Muscle of leg (tissue), 11 donors: Measurements from ENCODE around the gene RNPEPL1. TPM values are rescaled to one million over a fixed set of nuclear protein-coding genes. Genes with fewer than 3 reads are reported as not detected.
"Not testable (repeated sequence)": the region's sequence is repeated elsewhere in the genome, so short reads cannot be mapped to it uniquely, and the experiment has no call there.

Source experiments
- DNase-seq: peaks from one replicate; pipeline ENCODE4 v3.0.0; 2013
- H3K27ac ChIP-seq: one replicate; pipeline ENCODE4 v1.5.1; 2013; ENCODE audit warnings: mild to moderate bottlenecking, low read length, control low read depth
- H3K27me3 ChIP-seq: one replicate; pipeline ENCODE4 v1.6.1; 2013; ENCODE audit warnings: low read length; ENCODE audit not compliant: control insufficient read depth, insufficient read depth
- H3K36me3 ChIP-seq: one replicate; pipeline ENCODE4 v1.6.1; 2013; ENCODE audit warnings: low read length; ENCODE audit not compliant: control insufficient read depth, insufficient read depth
- H3K4me1 ChIP-seq: one replicate; pipeline ENCODE4 v1.6.1; 2013; ENCODE audit warnings: low read length; ENCODE audit not compliant: control insufficient read depth, insufficient read depth
- H3K4me3 ChIP-seq: one replicate; pipeline ENCODE4 v1.5.1; 2013; ENCODE audit warnings: low read length, control low read depth
- H3K9me3 ChIP-seq: replicated peaks from 2 replicates; pipeline ENCODE4 v1.6.1; 2013; ENCODE audit warnings: low read depth, low read length; ENCODE audit not compliant: control insufficient read depth
- WGBS: methylation state at CpG from one replicate; pipeline ENCODE4 v1.1.5; 2013; ENCODE audit warnings: missing lambda C conversion rate; ENCODE audit not compliant: insufficient coverage; 5-methylcytosine and 5-hydroxymethylcytosine counted together
- polyA plus RNA-seq, 8 donors: library from polyadenylated mRNA; unstranded; fragments of 120-200 nt; gene quantifications; one replicate each; pipeline versions ENCODE4 v1.2.1 to v1.2.3, GENCODE V29; 2013; ENCODE audit warnings: inconsistent platforms in 1 of 8, low replicate concordance in 1 of 8; ENCODE audit not compliant: insufficient read length in 8 of 8, insufficient read depth in 1 of 8
- total RNA-seq: library from RNA; stranded (reverse); fragments of 120-200 nt; gene quantifications from one replicate; pipeline ENCODE4 v1.2.4, GENCODE V29; 2013

The RNPEPL1 gene
- total and polyA plus RNA-seq, 9 donors, result 13.6 to 38.8 (median 32.0) TPM

DNA sequence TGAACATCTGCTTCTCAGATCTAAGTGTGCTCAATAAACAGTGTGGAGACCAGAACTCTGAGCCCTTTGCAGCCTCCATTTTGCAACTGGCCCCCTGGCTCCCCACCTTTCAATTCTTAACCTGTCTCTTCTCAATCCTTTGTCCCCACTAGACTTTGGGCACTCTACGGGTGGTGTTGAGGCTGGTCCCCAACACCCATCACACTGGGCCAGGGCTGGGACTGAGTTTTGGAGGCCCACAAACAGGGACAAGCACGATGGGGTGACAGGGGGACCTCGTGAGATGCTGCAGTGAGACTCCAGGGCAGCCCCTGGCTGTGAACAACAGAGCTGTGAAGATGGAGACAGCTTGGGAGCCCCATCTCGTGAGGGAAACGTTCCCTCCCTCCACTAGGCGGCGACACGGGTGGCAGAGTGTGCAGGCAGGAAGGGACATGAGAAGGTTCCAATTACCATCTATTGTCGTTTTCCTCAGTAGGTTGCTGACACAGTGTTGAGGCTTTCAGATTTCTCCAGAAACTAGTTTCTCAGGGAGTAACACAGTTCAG is 11.7 kb upstream of the RNPEPL1 start:
- H3K27ac ChIP-seq, result no peak overlapping the region
- H3K9me3 ChIP-seq, result no peaks in the 10 kb centered on the region
- H3K36me3 ChIP-seq, result peaks cover 16% of the 10 kb centered on the region
- peaks cover 4% of the 10 kb centered on the region for H3K27me3 ChIP-seq
- H3K4me3 ChIP-seq, result no peak overlapping the region
- peak; percentile 49 for DNase-seq
- H3K4me1 ChIP-seq, result peaks cover 32% of the 10 kb centered on the region
- 51% methylated on average over 4 of the region's 9 CpGs for WGBS

DNA sequence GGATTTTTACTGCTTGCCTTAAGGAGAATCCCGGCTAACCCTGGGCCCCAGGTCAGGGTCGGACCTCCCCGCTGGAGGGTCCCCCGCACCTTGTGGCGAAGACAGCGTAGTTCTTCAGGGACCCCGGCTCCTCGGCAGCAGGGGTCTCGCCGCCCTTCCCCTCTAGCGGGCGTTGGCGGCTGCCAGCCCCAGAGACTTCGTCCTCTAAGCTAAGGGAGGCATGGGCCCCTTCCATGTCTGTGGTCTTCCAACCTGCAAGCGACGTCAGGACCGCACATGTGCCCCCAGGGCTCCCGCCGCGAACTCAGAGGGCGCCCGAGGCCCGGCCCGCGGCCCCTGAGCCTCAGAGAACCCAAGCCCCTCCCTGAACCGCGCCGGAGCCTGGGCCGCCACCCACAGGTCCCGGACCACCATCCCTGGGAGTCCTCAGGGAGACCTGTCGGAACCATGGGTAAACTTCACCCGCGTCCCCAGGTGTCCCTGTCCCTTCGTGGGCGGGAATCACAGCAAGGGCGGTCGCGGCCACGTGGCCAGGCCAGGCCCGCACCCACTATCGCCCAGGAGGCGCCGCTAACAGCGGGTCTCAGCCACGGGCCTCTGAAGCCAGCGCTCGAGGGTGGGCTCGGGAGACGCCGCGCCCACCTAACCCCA is 11.1 kb upstream of the RNPEPL1 start:
- peaks cover 4% of the 10 kb centered on the region for H3K27me3 ChIP-seq
- 9% methylated on average over 45 of the region's 51 CpGs for WGBS
- H3K36me3 ChIP-seq, result peaks cover 12% of the 10 kb centered on the region
- DNase-seq, result no peak
- no peaks in the 10 kb centered on the region for H3K9me3 ChIP-seq
- peak overlapping the region; percentile 47 for H3K4me3 ChIP-seq
- no peak overlapping the region for H3K27ac ChIP-seq
- H3K4me1 ChIP-seq, result peaks cover 33% of the 10 kb centered on the region

DNA sequence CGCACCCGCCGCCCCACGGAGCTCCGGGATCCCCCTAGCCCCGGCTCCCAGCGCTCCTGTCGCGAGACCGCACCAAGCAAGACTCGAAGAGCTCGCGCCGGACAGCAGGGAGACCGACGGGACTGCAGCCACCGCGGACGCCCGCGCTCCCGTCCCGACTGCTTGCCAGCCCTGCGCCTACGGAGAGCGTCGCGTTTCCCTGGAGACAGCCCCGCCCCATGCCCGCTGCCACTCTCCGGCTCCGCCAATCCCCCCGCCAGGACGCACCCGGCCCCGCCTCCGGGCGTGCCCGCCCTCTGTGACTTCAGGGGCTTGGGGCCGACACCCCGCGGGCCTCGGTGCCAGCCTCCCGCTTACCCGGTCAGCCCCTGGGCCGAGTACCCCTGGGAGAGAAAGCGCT is 10.5 kb upstream of the RNPEPL1 start, which contains the start of gene ANKMY1:
TSS of gene ANKMY1 (minus strand) at position 181 of the 400 bp plus-strand sequence. CDS start 653 bp downstream, outside the sequence.
- peak within 1 kb of the TSS; percentile 47 for H3K4me3 ChIP-seq
- no peak within 1 kb of the TSS for H3K27ac ChIP-seq
- peaks cover 18% of the 10 kb centered on the region for H3K36me3 ChIP-seq
- H3K9me3 ChIP-seq, result no peaks in the 10 kb centered on the region
- H3K27me3 ChIP-seq, result peaks cover 4% of the 10 kb centered on the region
- WGBS, result 2% methylated on average over 47 of the region's 47 CpGs
- H3K4me1 ChIP-seq, result peaks cover 33% of the 10 kb centered on the region
- DNase-seq, result peak; percentile 72

DNA sequence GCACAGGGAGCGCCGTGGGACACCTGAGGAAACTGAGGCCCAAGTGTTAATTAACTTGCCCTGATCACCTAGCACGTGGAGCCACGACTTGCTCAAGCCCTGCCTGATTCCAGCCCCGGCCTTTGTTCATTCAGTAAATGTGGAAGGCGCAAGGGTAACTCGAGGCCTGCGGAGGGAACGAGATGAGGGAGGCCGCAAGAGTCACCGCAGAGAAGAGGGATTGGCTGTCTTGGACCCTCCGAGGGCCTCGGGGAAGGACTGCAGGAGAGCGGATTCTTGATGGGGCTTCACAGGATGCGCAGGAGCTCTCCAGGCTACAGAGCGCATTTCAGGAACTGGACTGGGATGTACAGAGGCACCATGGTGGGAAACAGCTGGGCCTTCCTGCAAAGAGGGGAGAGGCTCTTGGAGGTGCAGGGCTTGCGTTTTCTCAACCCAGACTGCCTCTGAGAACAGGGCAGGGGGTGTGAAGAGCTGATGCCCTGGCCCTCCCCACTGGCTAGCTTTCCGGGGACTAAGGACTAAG is 10.0 kb upstream of the RNPEPL1 start:
- H3K4me3 ChIP-seq, result peak overlapping the region; percentile 47
- WGBS, result 76% methylated on average over 18 of the region's 18 CpGs
- H3K9me3 ChIP-seq, result no peaks in the 10 kb centered on the region
- no peak overlapping the region for H3K27ac ChIP-seq
- H3K4me1 ChIP-seq, result peaks cover 33% of the 10 kb centered on the region
- DNase-seq, result no peak
- peaks cover 4% of the 10 kb centered on the region for H3K27me3 ChIP-seq
- H3K36me3 ChIP-seq, result peaks cover 16% of the 10 kb centered on the region

DNA sequence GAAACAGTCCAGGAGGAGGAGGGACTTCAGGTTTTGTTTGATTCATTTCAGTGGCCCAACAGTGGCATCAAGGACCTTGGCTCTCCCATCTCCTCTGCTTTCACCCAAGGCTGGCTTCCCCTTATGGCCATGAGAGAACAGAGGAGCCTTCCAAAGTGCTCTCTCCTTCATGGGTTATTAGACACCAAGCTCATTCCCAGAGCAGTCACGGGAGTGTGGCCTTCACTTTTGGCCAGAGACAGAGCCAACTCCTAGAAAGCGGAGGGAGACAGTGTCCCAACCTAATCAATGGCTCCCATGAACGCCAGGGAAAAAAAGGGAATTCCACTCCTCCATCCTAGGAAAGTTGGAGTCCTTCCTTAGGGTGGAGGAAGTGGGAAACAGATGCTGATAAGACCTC is 9.0 kb upstream of the RNPEPL1 start:
- DNase-seq, result no peak
- no peak overlapping the region for H3K4me3 ChIP-seq
- H3K27ac ChIP-seq, result no peak overlapping the region
- peaks cover 29% of the 10 kb centered on the region for H3K4me1 ChIP-seq
- H3K9me3 ChIP-seq, result no peaks in the 10 kb centered on the region
- WGBS, result no CpG with 5 or more reads among the region's 3 CpGs
- peaks cover 11% of the 10 kb centered on the region for H3K36me3 ChIP-seq
- H3K27me3 ChIP-seq, result peaks cover 4% of the 10 kb centered on the region

DNA sequence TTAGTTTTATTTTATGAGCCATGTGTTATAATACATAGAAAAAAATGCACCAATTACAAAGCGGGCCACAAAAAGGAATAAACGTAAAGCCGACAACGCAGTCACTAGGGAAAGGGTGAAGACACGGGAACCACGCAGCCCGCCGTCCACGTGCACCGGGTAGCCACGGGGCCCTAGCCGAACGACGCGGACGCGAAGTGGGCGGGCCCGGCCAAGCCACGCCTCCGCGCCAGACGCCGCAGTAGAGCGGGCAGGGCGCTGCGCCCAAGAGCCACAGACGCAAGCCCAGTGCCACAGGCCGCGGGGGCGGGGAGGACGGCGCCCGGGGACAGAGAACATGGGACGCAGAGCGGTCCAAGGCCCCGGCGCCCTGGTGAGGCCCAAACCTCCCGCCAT is 8.2 kb upstream of the RNPEPL1 start, which contains the start of gene DUSP28:
TSS of gene DUSP28 (plus strand) at position 274 of the 396 bp plus-strand sequence. CDS start 328 bp downstream, outside the sequence.
- H3K4me1 ChIP-seq, result peaks cover 30% of the 10 kb centered on the region
- peak; percentile 91 for DNase-seq
- peak within 1 kb of the TSS; percentile 72 for H3K4me3 ChIP-seq
- WGBS, result under 1% methylated on average over 39 of the region's 39 CpGs
- H3K36me3 ChIP-seq, result peaks cover 7% of the 10 kb centered on the region
- H3K9me3 ChIP-seq, result no peaks in the 10 kb centered on the region
- H3K27ac ChIP-seq, result peak within 1 kb of the TSS; percentile 95
- H3K27me3 ChIP-seq, result peaks cover 4% of the 10 kb centered on the region

DNA sequence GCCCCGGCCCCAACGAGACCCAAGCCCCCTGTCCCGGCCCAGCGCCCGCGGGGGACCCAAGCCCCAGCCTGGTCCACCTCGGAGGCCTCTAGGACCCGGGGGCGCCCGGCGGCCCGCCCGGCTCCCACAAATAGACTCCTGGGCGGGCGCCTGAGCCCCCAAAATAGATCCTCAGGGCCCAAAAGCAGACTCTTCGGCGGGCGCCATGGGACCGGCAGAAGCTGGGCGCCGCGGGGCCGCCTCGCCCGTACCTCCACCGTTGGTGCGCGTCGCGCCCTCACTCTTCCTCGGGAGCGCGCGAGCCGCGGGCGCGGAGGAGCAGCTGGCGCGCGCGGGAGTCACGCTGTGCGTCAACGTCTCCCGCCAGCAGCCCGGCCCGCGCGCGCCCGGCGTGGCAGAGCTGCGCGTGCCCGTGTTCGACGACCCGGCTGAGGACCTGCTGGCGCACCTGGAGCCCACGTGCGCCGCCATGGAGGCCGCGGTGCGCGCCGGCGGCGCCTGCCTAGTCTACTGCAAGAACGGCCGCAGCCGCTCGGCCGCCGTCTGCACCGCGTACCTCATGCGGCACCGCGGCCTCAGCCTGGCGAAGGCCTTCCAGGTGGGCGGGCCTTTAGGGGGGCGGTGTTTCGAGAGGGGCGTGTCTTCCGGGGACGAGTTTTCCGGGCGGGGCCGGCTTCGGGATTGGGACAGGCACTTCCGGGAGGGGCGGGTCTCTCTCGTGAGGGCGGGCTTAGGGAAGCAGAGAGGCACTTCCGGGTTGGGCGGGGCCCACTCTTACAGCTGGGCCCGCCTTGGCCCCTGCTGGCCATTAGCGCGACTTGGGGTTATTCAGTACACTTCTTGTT is 7.6 kb upstream of the RNPEPL1 start:
- WGBS, result under 1% methylated on average over 98 of the region's 101 CpGs
- peak overlapping the region; percentile 95 for H3K27ac ChIP-seq
- DNase-seq, result peak; percentile 99
- H3K36me3 ChIP-seq, result peaks cover 7% of the 10 kb centered on the region
- peaks cover 4% of the 10 kb centered on the region for H3K27me3 ChIP-seq
- H3K4me3 ChIP-seq, result peak overlapping the region; percentile 72
- H3K4me1 ChIP-seq, result peaks cover 36% of the 10 kb centered on the region
- no peaks in the 10 kb centered on the region for H3K9me3 ChIP-seq

DNA sequence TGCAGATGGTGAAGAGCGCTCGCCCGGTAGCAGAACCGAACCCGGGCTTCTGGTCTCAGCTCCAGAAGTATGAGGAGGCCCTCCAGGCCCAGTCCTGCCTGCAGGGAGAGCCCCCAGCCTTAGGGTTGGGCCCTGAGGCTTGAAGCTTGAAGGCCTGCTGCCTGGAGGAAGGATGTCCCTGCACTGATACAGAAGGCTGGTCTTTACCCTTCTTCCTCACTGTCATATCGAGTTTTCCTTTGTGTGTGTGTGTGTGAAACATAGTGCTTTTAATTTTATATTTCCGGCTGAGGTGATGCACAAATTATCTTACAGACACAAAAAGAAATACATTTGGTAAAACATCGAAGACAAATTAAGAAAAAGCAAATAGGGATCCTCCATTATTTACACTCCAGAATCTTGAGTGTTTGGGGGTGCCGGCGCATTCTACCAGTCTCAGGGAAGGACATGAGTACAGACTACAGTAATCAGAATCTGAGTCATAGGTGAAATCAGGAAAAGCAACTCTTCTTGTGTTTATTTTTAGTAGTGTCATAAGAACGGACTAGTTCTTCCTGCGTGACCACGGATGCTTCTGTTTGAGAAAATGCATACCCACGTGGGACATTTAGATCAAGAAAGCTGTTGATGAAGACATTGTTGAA is 6.8 kb upstream of the RNPEPL1 start:
- peaks cover 4% of the 10 kb centered on the region for H3K27me3 ChIP-seq
- peaks cover 42% of the 10 kb centered on the region for H3K4me1 ChIP-seq
- no peak for DNase-seq
- peaks cover 7% of the 10 kb centered on the region for H3K36me3 ChIP-seq
- peak overlapping the region; percentile 72 for H3K4me3 ChIP-seq
- H3K9me3 ChIP-seq, result no peaks in the 10 kb centered on the region
- H3K27ac ChIP-seq, result peak overlapping the region; percentile 82
- WGBS, result 17% methylated on average over 7 of the region's 14 CpGs

DNA sequence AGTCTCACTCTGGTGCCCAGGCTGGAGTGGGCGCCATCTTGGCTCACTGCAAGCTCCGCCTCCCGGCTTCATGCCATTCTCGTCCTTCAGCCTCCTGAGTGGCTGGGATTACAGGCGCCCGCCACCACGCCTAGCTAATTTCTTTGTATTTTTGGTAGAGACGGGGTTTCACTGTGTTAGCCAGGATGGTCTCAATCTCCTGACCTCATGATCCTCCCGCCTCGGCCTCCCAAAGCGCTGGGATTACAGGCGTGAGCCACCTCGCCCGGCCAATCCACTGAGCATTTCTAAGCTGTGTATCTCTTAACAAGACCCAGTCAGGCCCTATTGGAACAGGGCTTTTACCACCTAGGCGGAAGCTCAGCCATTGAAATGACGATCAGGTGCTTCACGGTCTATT is 5.1 kb upstream of the RNPEPL1 start:
- H3K4me3 ChIP-seq, H3K36me3 ChIP-seq, DNase-seq, H3K9me3 ChIP-seq, H3K27me3 ChIP-seq, H3K27ac ChIP-seq: not testable (repeated sequence)
- peaks cover 44% of the 10 kb centered on the region for H3K4me1 ChIP-seq
- 92% methylated on average over 10 of the region's 17 CpGs for WGBS
